Fibroblast of pulmonary artery (primary cell): ENCODE data around the gene HELLS.

Experiments
- DNase-seq: peaks from one replicate; pipeline ENCODE4 v3.0.0-alpha.2; 2010; ENCODE audit warnings: low read depth
- H3K4me3 ChIP-seq: replicated peaks from 2 replicates; pipeline ENCODE4 v1.5.1; 2011; ENCODE audit warnings: low read depth, mild to moderate bottlenecking, control low read depth, low read length, moderate library complexity
- TF ChIP-seq, protein P1 (sequence below): IDR thresholded peaks from 2 replicates; pipeline ENCODE4 v1.5.1; 2011; ENCODE audit warnings: mild to moderate bottlenecking, control low read depth, low read length, inconsistent platforms; ENCODE audit errors: missing control alignments

The HELLS gene

DNA sequence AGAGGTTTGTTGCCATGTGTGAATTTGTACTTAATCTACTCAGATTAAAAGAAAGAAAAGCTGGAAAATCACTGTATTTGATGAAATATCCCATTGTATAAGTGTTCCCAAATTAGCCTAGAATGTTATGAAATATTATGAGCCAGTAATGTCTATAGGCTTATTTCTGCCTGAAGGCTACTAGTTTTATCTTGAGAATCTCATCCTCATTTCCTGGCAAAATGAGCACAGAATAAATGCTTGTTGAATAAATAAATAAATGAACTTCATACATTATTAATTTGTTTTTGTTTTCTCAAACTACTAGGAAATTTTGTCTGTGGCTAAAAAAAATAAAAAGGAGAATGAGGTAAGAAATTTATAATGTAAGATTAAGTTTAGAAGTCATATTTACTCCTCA, 25.5 kb downstream of the HELLS start:
- TF ChIP-seq, protein P1, sequence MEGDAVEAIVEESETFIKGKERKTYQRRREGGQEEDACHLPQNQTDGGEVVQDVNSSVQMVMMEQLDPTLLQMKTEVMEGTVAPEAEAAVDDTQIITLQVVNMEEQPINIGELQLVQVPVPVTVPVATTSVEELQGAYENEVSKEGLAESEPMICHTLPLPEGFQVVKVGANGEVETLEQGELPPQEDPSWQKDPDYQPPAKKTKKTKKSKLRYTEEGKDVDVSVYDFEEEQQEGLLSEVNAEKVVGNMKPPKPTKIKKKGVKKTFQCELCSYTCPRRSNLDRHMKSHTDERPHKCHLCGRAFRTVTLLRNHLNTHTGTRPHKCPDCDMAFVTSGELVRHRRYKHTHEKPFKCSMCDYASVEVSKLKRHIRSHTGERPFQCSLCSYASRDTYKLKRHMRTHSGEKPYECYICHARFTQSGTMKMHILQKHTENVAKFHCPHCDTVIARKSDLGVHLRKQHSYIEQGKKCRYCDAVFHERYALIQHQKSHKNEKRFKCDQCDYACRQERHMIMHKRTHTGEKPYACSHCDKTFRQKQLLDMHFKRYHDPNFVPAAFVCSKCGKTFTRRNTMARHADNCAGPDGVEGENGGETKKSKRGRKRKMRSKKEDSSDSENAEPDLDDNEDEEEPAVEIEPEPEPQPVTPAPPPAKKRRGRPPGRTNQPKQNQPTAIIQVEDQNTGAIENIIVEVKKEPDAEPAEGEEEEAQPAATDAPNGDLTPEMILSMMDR = no peak
- no peak overlapping the region for H3K4me3 ChIP-seq
- DNase-seq = peak; percentile 8

DNA sequence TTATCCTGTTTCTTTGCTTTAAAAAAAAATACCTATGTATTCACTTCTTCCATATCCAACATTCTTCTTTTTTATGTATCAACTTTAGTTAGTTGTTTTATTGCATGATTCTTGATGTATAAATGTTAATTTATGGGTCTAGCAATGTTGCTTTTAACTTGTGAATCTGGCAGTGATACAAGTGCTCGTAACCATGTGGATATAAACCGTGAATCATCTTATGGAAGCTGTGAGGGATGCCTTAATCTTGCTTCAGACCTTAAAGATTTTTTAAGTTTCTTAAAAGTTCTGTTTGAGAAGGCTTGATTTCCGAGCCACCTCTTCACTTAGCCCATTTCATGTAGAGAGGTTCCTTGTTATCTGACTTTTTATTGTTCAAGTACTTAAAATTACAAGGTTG, 25.9 kb downstream of the HELLS start:
- TF ChIP-seq, protein P1 = no peak
- peak; percentile 19 for DNase-seq

GRCh38 chr10:94578790-94579189, 33.2 kb downstream of the HELLS start:
- TF ChIP-seq, protein P1 = no peak

More for the DNA sequence above, 25.9 kb downstream of the HELLS start:
- no peak overlapping the region for H3K4me3 ChIP-seq

GRCh38 chr10:94583124-94583523, 37.5 kb downstream of the HELLS start:
- no peak overlapping the region for H3K4me3 ChIP-seq
- no peak for DNase-seq
- TF ChIP-seq, protein P1 = no peak

More at GRCh38 chr10:94578790-94579189, 33.2 kb downstream of the HELLS start:
- DNase-seq = no peak
- no peak overlapping the region for H3K4me3 ChIP-seq

- DNase-seq = no peak
- TF ChIP-seq, protein P1 = no peak
- no peak overlapping the region for H3K4me3 ChIP-seq
Observed at GRCh38 chr10:94591461-94592205, 46.0 kb downstream of the HELLS start.

- peak; percentile 36 for DNase-seq
- TF ChIP-seq, protein P1 = no peak
Observed at GRCh38 chr10:94602729-94603515, 57.3 kb downstream of the HELLS start.

More at GRCh38 chr10:94602729-94603515, 57.3 kb downstream of the HELLS start:
- no peak overlapping the region for H3K4me3 ChIP-seq
